ENCODE results near the gene EPB41.

DNA sequence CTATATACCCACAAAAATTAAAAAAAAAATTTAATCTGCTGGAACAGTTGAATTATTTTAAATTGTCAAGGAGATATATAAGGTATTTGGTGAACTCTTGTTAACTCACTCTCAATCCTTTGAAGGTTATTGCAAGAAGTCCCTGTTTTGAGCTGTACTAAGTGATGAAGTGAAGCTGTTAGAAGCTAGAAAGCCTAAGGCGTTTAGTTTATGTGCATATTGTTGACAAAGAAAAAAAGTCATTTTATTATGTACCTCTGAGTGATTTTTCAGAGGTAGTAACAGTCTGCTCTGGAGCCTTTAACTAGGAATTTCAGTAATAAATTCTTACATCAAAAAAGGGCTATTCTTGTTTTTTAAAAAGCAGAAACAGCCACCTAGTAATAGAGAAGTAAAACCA is 149.7 kb downstream of the EPB41 start:
- TF ChIP-seq, protein P1, sequence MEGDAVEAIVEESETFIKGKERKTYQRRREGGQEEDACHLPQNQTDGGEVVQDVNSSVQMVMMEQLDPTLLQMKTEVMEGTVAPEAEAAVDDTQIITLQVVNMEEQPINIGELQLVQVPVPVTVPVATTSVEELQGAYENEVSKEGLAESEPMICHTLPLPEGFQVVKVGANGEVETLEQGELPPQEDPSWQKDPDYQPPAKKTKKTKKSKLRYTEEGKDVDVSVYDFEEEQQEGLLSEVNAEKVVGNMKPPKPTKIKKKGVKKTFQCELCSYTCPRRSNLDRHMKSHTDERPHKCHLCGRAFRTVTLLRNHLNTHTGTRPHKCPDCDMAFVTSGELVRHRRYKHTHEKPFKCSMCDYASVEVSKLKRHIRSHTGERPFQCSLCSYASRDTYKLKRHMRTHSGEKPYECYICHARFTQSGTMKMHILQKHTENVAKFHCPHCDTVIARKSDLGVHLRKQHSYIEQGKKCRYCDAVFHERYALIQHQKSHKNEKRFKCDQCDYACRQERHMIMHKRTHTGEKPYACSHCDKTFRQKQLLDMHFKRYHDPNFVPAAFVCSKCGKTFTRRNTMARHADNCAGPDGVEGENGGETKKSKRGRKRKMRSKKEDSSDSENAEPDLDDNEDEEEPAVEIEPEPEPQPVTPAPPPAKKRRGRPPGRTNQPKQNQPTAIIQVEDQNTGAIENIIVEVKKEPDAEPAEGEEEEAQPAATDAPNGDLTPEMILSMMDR (IDR thresholded peaks at IDR 0.05): no peak
- TF ChIP-seq POLR2A (IDR thresholded peaks at IDR 0.05): no peak
- TF ChIP-seq EP300 (IDR thresholded peaks at IDR 0.05): no peak
- TF ChIP-seq POLR2AphosphoS5 (IDR thresholded peaks at IDR 0.05): no peak
